Left lung (tissue), 10 donors: ENCODE data around the gene ZPLD1. TPM values are rescaled to one million over a fixed set of nuclear protein-coding genes. Genes with fewer than 3 reads are reported as not detected.
A peak's percentile ranks its signal among the peaks of the same experiment; 100 is the strongest.

Source experiments
- ATAC-seq: fragments of 200-7000 bp; cut with Tn5 transposase; one replicate; pipeline ENCODE4 v1.9.1; 2020; ENCODE audit warnings: moderate library complexity
- DNase-seq, 4 donors: peaks; one replicate each; pipeline ENCODE4 v3.0.0-alpha.2; 2013 to 2020
- H3K27ac ChIP-seq, 2 donors: fragments of 200-600 bp; sonication (generic) in 1 of 2; one replicate each; pipeline versions ENCODE4 v1.5.0 to v1.8.0; 2020 to 2021
- H3K27me3 ChIP-seq, 2 donors: fragments of 200-600 bp; sonication (generic) in 1 of 2; one replicate each; pipeline versions ENCODE4 v1.5.0 to v1.8.0; 2020 to 2021
- H3K36me3 ChIP-seq, 2 donors: fragments of 200-600 bp; sonication (generic) in 1 of 2; one replicate each; pipeline versions ENCODE4 v1.5.0 to v1.8.0; 2020 to 2021
- H3K4me1 ChIP-seq, 2 donors: fragments of 200-600 bp; one replicate each; pipeline ENCODE4 v1.8.0; 2021
- H3K4me3 ChIP-seq, 2 donors: fragments of 200-600 bp; sonication (generic) in 1 of 2; one replicate each; pipeline versions ENCODE4 v1.5.0 to v1.8.0; 2020 to 2021; ENCODE audit warnings: mild to moderate bottlenecking in 1 of 2
- H3K9me3 ChIP-seq, 2 donors: fragments of 200-600 bp; sonication (generic) in 1 of 2; one replicate each; pipeline versions ENCODE4 v1.5.0 to v1.8.0; 2020 to 2021
- intact Hi-C, 2 donors: fragments of 100-400 bp; cut with DNase I; formaldehyde crosslinking; loops; one replicate each; pipeline versions ENCODE4 v1.11.2 to v1.14.2; 2022
- polyA plus RNA-seq, 6 donors: library from polyadenylated mRNA; unstranded; fragments of 120-200 nt; gene quantifications; one replicate each; pipeline ENCODE4 v1.2.1, GENCODE V29; 2013; ENCODE audit not compliant: insufficient read length in 6 of 6
- total RNA-seq, 2 donors: library from RNA; stranded (reverse); fragmentation: NEBNext Ultra II Directional; extraction: Animal tissue kit (Norgen Biotek cat#: 25700); gene quantifications; one replicate each; pipeline ENCODE4 v1.2.1, GENCODE V29; 2021
- TF ChIP-seq, protein P1 (sequence below), 2 donors: fragments of 200-600 bp; sonication (generic) in 1 of 2; IDR thresholded peaks; one replicate each; pipeline versions ENCODE4 v1.5.0 to v1.8.0; 2021; ENCODE audit warnings: antibody characterized with exemption in 2 of 2
- donor health status: DM: no; HTN: yes; CAD: no.
- donor health status: DM: no; HTN: no; CAD: no.

ZPLD1 gene
- total and polyA plus RNA-seq, 8 donors = 0.21 to 0.26 TPM; not detected in 6

DNA sequence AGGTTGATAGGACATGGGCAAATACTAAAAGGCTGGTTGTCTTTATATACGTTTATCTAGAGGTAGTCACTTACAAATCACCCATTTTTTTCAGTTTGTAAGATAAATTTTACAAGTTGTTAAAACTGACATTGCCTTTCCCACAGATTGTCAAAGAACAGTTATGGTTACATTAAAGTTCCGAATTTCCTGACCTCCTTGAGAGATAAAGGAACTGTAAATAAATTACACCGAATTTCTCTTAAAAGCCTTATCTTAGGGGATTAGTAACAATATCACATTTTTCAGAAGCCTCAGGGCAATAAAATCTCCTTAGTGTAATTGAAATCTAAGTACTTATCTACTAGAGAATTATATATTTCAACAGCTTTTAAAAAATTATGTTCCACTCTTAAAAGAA lies 49.5 kb downstream of the ZPLD1 start:
- DNase-seq (no peak), ATAC-seq (no peak)
- no peaks in the 10 kb centered on the region for H3K4me1 ChIP-seq
- no peaks in the 10 kb centered on the region for H3K36me3 ChIP-seq
- no peaks in the 10 kb centered on the region for H3K27me3 ChIP-seq
- H3K9me3 ChIP-seq = peaks cover 0 to 3% of the 10 kb centered on the region in 2 donors
- no peak overlapping the region for H3K4me3 ChIP-seq
- intact Hi-C loops = no loop called here
- TF ChIP-seq, protein P1, sequence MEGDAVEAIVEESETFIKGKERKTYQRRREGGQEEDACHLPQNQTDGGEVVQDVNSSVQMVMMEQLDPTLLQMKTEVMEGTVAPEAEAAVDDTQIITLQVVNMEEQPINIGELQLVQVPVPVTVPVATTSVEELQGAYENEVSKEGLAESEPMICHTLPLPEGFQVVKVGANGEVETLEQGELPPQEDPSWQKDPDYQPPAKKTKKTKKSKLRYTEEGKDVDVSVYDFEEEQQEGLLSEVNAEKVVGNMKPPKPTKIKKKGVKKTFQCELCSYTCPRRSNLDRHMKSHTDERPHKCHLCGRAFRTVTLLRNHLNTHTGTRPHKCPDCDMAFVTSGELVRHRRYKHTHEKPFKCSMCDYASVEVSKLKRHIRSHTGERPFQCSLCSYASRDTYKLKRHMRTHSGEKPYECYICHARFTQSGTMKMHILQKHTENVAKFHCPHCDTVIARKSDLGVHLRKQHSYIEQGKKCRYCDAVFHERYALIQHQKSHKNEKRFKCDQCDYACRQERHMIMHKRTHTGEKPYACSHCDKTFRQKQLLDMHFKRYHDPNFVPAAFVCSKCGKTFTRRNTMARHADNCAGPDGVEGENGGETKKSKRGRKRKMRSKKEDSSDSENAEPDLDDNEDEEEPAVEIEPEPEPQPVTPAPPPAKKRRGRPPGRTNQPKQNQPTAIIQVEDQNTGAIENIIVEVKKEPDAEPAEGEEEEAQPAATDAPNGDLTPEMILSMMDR (IDR thresholded peaks at IDR 0.05) = no peak
- no peak overlapping the region for H3K27ac ChIP-seq

DNA sequence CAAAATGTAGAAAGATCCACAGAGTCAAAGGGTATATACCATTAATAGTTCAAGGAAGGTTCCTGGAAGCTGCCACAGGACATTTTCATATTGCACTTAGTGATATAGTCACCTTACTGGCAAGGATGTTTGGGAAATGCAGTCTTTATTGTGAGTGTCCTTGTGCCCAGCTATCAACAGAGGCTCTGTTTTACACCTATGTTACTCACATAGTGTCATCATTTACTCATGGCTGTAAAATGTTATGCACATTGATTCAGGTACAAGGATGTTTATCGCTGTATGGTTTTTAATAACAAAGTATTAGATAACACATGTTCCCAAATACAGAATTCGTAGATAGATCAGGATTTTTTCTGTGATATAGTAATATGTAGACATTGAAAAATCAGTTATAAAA lies 50.9 kb downstream of the ZPLD1 start:
- TF ChIP-seq, protein P1 (IDR thresholded peaks at IDR 0.05) = no peak
- intact Hi-C loops = no loop called here

DNA sequence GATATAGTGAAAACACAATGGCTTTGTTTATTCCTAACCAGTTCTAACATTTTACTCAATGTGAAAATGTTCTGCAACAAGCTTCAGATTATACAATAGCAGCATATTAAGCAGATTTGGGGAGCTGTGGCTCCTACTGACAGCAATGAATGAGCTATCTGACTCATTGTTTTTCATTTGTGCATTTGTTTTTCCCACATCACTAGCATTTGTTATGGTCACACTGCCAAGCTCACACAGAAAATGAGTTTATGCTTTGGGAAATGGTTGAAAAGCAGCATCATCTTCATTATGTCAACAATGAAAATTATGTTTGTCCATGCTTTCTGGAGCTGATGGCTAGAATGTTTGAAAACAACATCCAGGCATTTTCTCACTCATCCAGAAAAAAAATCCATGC lies 53.5 kb downstream of the ZPLD1 start:
- H3K9me3 ChIP-seq = peaks cover 0 to 8% of the 10 kb centered on the region in 2 donors
- intact Hi-C loops = no loop called here
- no peak overlapping the region for H3K4me3 ChIP-seq
- no peaks in the 10 kb centered on the region for H3K27me3 ChIP-seq
- H3K36me3 ChIP-seq = no peaks in the 10 kb centered on the region
- no peak overlapping the region for H3K27ac ChIP-seq
- H3K4me1 ChIP-seq = no peaks in the 10 kb centered on the region
- peak in 1 of 4 donors; percentile 24 for DNase-seq
- TF ChIP-seq, protein P1 (IDR thresholded peaks at IDR 0.05) = no peak
- no peak for ATAC-seq

More for the DNA sequence above, 50.9 kb downstream of the ZPLD1 start:
- Histone ChIP-seq H3K27me3 (no peaks in the 10 kb centered on the region), H3K4me1 (no peaks in the 10 kb centered on the region), H3K4me3 (no peak overlapping the region), H3K9me3 (peaks cover 0 to 3% of the 10 kb centered on the region in 2 donors), H3K36me3 (no peaks in the 10 kb centered on the region), H3K27ac (no peak overlapping the region)
- ATAC-seq (no peak), DNase-seq (no peak)

DNA sequence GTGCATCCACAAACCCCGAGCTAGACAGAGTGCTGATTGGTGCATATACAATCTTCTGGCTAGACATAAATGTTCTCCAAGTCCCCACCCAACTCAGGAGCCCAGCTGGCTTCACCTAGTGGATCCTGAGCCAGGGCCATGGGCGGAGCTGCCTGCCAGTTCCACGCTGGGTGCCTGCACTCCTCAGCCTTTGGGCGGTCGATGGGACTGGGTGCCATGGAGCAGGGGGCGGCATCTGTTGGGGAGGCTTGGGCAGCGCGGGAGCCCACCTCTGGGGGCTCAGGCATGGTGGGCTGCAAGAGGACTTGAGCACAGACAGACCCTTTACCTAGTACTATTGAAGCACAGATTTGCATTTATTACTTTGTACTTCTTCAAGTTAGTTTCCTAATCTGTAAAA lies 57.5 kb downstream of the ZPLD1 start:
- intact Hi-C loops = no loop called here
- DNase-seq = peak in 1 of 4 donors; percentile 70
- TF ChIP-seq, protein P1 (IDR thresholded peaks at IDR 0.05) = no peak

DNA sequence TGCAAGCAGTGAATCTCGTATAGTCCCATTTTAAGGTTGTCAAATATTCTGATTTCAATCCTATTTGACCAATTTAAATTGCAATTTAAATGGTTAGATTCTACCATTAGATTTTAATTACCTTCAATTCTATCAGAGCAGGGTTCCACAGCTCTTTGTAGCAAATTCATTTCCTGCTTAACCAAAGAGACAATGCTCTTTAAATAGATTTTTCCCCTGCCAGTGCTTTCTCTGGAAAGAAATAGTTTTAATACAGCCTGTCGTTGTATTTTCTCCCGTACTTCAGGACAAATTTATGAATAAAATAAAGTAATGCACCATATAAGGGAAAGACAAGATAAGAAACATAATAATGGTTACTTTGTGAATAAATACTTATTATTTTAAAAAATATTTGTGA lies 62.8 kb downstream of the ZPLD1 start:
- intact Hi-C loops = no loop called here
- no peak for ATAC-seq
- Histone ChIP-seq H3K27me3 (no peaks in the 10 kb centered on the region), H3K4me3 (no peak overlapping the region), H3K4me1 (no peaks in the 10 kb centered on the region), H3K27ac (no peak overlapping the region), H3K36me3 (no peaks in the 10 kb centered on the region), H3K9me3 (no peaks in the 10 kb centered on the region)
- TF ChIP-seq, protein P1 (IDR thresholded peaks at IDR 0.05) = no peak
- no peak for DNase-seq

More for the DNA sequence above, 57.5 kb downstream of the ZPLD1 start:
- ATAC-seq = no peak
- no peaks in the 10 kb centered on the region for H3K4me1 ChIP-seq
- H3K36me3 ChIP-seq = no peaks in the 10 kb centered on the region
- H3K9me3 ChIP-seq = peaks cover 0 to 5% of the 10 kb centered on the region in 2 donors
- H3K27me3 ChIP-seq = no peaks in the 10 kb centered on the region
- no peak overlapping the region for H3K27ac ChIP-seq
- H3K4me3 ChIP-seq = no peak overlapping the region
